Activated T-helper 17 cell treated with anti-CD3 and anti-CD28 coated beads, Interleukin-2, amount 50 U/mL, for 72 hours (primary cell): Measurements from ENCODE around the gene CNN1. TPM values are rescaled to one million over a fixed set of nuclear protein-coding genes. Genes with fewer than 3 reads are reported as not detected.

ENCODE experiments used
- ATAC-seq: fragments of 150-1000 bp; cut with Tn5 transposase; replicated peaks from 2 replicates; pipeline ENCODE4 v1.10.0; 2021; ENCODE audit warnings: mild to moderate bottlenecking, moderate library complexity
- H3K27ac Mint-ChIP-seq: one replicate; pipeline ENCODE4 v1.8.0; 2022; ENCODE audit warnings: mixed read lengths
- H3K27me3 Mint-ChIP-seq: one replicate; pipeline ENCODE4 v1.8.0; 2022; ENCODE audit warnings: mixed read lengths
- H3K36me3 Mint-ChIP-seq: one replicate; pipeline ENCODE4 v1.8.0; 2022; ENCODE audit warnings: low read depth, mild to moderate bottlenecking, mixed read lengths
- H3K4me1 Mint-ChIP-seq: one replicate; pipeline ENCODE4 v1.8.0; 2022; ENCODE audit warnings: mixed read lengths
- H3K4me3 Mint-ChIP-seq: one replicate; pipeline ENCODE4 v1.8.0; 2022; ENCODE audit warnings: mild to moderate bottlenecking, mixed read lengths
- H3K9me3 Mint-ChIP-seq: one replicate; pipeline ENCODE4 v1.8.0; 2022; ENCODE audit warnings: mixed read lengths
- total RNA-seq, 2 donors: library from RNA; stranded (reverse); gene quantifications; one replicate each; pipeline ENCODE4 v1.2.3, GENCODE V29; 2022

Gene CNN1
- total RNA-seq, result not detected

DNA sequence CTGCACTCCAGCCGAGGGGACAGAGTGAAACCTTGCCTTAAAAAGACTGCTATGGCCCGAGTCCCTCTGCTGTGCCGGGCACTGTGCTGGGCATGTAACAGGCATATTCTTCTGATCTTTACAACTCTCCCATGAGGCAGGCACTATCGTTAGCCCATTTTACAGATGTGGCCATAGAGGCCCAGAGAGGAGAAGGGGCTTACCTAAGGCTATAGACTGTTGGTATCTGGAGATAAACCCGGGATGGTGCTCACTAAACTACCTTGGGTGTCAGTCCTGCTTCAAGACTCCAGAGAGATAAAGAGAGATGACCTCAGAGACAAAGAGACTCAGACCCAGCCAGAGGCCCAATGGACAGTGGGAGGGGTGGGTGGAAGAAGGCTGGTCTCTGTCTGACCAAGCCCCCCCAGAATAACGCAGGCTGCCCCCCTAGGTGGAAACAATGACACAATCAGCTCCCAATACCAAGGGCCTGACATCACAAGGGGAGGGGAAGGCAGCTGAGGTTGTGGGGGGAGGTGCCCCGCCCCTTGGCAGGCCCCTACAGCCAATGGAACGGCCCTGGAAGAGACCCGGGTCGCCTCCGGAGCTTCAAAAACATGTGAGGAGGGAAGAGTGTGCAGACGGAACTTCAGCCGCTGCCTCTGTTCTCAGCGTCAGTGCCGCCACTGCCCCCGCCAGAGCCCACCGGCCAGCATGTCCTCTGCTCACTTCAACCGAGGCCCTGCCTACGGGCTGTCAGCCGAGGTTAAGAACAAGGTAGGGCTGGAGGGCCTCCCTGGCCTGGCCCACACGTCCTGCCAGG lies at the start of gene CNN1:
Gene CNN1, plus strand, starts transcription at position 620 of the 805 bp plus-strand sequence. Its CDS starts 77 bp downstream, at position 697.
- no peak for ATAC-seq
- Mint-ChIP-seq H3K9me3 (no peaks in the 10 kb centered on the region), H3K27ac (no peak within 1 kb of the TSS), H3K4me1 (peaks cover 5% of the 10 kb centered on the region), H3K36me3 (no peaks in the 10 kb centered on the region), H3K4me3 (no peak within 1 kb of the TSS), H3K27me3 (peaks cover 13% of the 10 kb centered on the region)

GRCh38 chr19:11489378-11489777 lies 49.3 kb upstream of the CNN1 start:
- Mint-ChIP-seq H3K36me3 (peaks cover 62% of the 10 kb centered on the region), H3K4me3 (no peak overlapping the region), H3K27ac (no peak overlapping the region), H3K4me1 (peaks cover 7% of the 10 kb centered on the region), H3K27me3 (no peaks in the 10 kb centered on the region), H3K9me3 (no peaks in the 10 kb centered on the region)
- ATAC-seq, result no peak

- Mint-ChIP-seq H3K4me1 (peaks cover 4% of the 10 kb centered on the region), H3K27ac (no peak overlapping the region), H3K9me3 (no peaks in the 10 kb centered on the region), H3K4me3 (no peak overlapping the region), H3K27me3 (no peaks in the 10 kb centered on the region), H3K36me3 (peaks cover 56% of the 10 kb centered on the region)
- no peak for ATAC-seq
Observed at GRCh38 chr19:11494634-11495285, 43.9 kb upstream of the CNN1 start.

DNA sequence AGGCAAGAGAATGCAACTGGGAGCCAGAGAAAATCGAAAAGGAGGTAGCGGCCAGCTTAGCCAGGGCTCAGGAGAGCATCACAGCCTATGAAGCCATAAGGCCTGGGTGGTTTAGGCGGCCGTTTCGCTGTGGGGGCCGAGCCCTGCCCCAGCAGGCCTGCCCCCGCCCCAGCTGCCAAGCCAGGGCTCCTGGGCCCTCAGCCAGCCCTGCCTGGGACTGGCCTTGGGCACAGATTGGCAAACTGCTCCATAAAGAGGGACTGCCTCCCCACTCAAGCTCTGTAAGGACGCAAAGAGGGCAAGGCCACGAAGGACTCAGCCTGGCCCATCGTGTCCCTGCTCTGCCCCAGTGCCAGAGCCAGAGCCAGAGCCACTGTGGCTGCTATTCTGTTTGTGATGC lies 43.2 kb upstream of the CNN1 start:
- Mint-ChIP-seq H3K27me3 (no peaks in the 10 kb centered on the region), H3K9me3 (no peaks in the 10 kb centered on the region), H3K27ac (no peak overlapping the region), H3K36me3 (peaks cover 49% of the 10 kb centered on the region), H3K4me3 (no peak overlapping the region), H3K4me1 (peaks cover 4% of the 10 kb centered on the region)
- no peak for ATAC-seq

GRCh38 chr19:11495885-11496284 lies 42.8 kb upstream of the CNN1 start:
- H3K4me1 Mint-ChIP-seq, result peaks cover 4% of the 10 kb centered on the region
- H3K9me3 Mint-ChIP-seq, result no peaks in the 10 kb centered on the region
- H3K27me3 Mint-ChIP-seq, result no peaks in the 10 kb centered on the region
- no peak overlapping the region for H3K4me3 Mint-ChIP-seq
- no peak for ATAC-seq
- H3K36me3 Mint-ChIP-seq, result peaks cover 48% of the 10 kb centered on the region
- no peak overlapping the region for H3K27ac Mint-ChIP-seq

GRCh38 chr19:11496391-11497163 lies 42.1 kb upstream of the CNN1 start:
- no peak overlapping the region for H3K27ac Mint-ChIP-seq
- H3K4me1 Mint-ChIP-seq, result peaks cover 7% of the 10 kb centered on the region
- H3K4me3 Mint-ChIP-seq, result no peak overlapping the region
- ATAC-seq, result peak; percentile 83
- peaks cover 51% of the 10 kb centered on the region for H3K36me3 Mint-ChIP-seq
- no peaks in the 10 kb centered on the region for H3K27me3 Mint-ChIP-seq
- H3K9me3 Mint-ChIP-seq, result no peaks in the 10 kb centered on the region

DNA sequence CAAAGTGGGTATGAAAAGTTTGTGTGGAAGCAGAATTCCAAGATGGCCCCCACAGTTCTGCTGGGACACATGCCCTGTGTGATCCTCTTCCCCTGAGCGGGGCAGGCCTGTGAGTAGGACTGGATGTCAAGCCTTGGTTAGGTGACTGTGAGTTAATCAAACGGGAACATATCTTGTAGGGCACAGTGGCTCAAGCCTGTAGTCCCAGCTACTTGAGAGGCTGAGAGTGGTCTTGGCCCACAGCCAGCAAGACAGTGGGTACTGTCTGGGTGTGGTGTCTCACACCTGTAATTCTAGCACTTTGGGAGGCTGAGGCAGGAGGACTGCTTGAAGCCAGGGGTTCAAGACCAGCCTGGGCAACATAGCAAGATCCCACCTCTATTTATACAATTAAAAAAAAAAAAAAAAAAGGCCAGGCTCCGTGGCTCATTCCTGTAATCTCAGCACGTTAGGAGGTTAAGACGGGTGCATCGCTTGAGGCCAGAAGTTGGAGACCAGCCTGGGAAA lies 39.4 kb upstream of the CNN1 start:
- Mint-ChIP-seq H3K36me3 (peaks cover 28% of the 10 kb centered on the region), H3K4me3 (no peak overlapping the region), H3K27me3 (no peaks in the 10 kb centered on the region), H3K27ac (no peak overlapping the region), H3K4me1 (peaks cover 7% of the 10 kb centered on the region), H3K9me3 (no peaks in the 10 kb centered on the region)
- ATAC-seq, result no peak

- Mint-ChIP-seq H3K36me3 (peaks cover 28% of the 10 kb centered on the region), H3K9me3 (no peaks in the 10 kb centered on the region), H3K4me3 (no peak overlapping the region), H3K27ac (no peak overlapping the region), H3K27me3 (no peaks in the 10 kb centered on the region), H3K4me1 (peaks cover 14% of the 10 kb centered on the region)
- ATAC-seq, result no peak
Observed at GRCh38 chr19:11499890-11500420, 38.7 kb upstream of the CNN1 start.

- Mint-ChIP-seq H3K4me3 (peak overlapping the region; percentile 90), H3K27ac (peak overlapping the region; percentile 96), H3K36me3 (peaks cover 37% of the 10 kb centered on the region), H3K9me3 (no peaks in the 10 kb centered on the region), H3K27me3 (no peaks in the 10 kb centered on the region), H3K4me1 (peaks cover 10% of the 10 kb centered on the region)
- ATAC-seq, result no peak
Observed at GRCh38 chr19:11504502-11505031, 34.1 kb upstream of the CNN1 start.

- H3K4me3 Mint-ChIP-seq, result peak overlapping the region; percentile 90
- H3K4me1 Mint-ChIP-seq, result peaks cover 10% of the 10 kb centered on the region
- H3K27me3 Mint-ChIP-seq, result no peaks in the 10 kb centered on the region
- H3K27ac Mint-ChIP-seq, result peak overlapping the region; percentile 96
- ATAC-seq, result peak; percentile 96
- H3K36me3 Mint-ChIP-seq, result peaks cover 37% of the 10 kb centered on the region
- no peaks in the 10 kb centered on the region for H3K9me3 Mint-ChIP-seq
Observed at GRCh38 chr19:11505032-11505503, 33.6 kb upstream of the CNN1 start.

DNA sequence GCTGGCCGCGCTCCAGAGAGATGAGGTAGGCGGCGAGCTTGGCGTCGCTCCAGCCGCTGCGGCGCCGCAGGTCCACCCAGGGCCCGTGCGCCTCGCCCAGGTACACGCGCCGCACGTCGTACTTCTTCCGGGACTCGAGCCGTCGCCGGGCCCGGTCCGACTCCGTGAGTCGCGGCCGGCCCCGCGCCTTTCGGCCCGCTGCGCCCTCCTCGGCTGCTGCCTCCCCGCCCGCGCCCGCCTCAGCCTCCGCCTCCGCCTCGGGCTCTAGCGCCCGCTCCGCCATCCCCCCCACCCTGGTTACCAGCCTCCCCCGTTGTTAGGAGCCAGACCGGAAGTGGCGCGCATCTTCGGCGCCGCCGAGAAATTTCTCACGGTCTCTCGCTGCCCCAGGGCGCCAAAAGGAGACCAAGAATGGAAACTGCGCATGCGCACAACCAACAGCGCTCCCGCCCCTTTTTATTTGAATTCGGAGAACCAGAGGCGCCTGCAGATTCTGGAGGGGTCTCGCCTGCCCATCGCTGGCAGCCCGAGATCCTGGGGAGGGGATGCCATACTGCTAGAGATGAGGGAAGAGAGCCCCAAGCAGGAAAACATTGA lies 33.0 kb upstream of the CNN1 start, which contains the start of gene ZNF653:
Gene ZNF653, minus strand, starts transcription at position 336 of the 597 bp plus-strand sequence. Its CDS starts 53 bp downstream, at position 283.
- Mint-ChIP-seq H3K27me3 (no peaks in the 10 kb centered on the region), H3K9me3 (no peaks in the 10 kb centered on the region), H3K4me1 (peaks cover 10% of the 10 kb centered on the region), H3K36me3 (peaks cover 41% of the 10 kb centered on the region), H3K4me3 (peak within 1 kb of the TSS; percentile 90), H3K27ac (peak within 1 kb of the TSS; percentile 96)
- ATAC-seq, result peak; percentile 67

- peaks cover 10% of the 10 kb centered on the region for H3K4me1 Mint-ChIP-seq
Observed at GRCh38 chr19:11506101-11506555, 32.5 kb upstream of the CNN1 start.

GRCh38 chr19:11506967-11507366 lies 31.7 kb upstream of the CNN1 start:
- Mint-ChIP-seq H3K4me3 (peak overlapping the region; percentile 90), H3K4me1 (peaks cover 7% of the 10 kb centered on the region), H3K9me3 (no peaks in the 10 kb centered on the region), H3K36me3 (peaks cover 41% of the 10 kb centered on the region), H3K27ac (peak overlapping the region; percentile 96), H3K27me3 (no peaks in the 10 kb centered on the region)
- ATAC-seq, result no peak

More at GRCh38 chr19:11506101-11506555, 32.5 kb upstream of the CNN1 start:
- peaks cover 39% of the 10 kb centered on the region for H3K36me3 Mint-ChIP-seq
- no peaks in the 10 kb centered on the region for H3K9me3 Mint-ChIP-seq
- peak overlapping the region; percentile 96 for H3K27ac Mint-ChIP-seq
- no peaks in the 10 kb centered on the region for H3K27me3 Mint-ChIP-seq
- peak; percentile 33 for ATAC-seq
- peak overlapping the region; percentile 90 for H3K4me3 Mint-ChIP-seq
